GM06990 (cell line): ENCODE results near the gene PIPOX.
"Not testable (repeated sequence)": the region's sequence is repeated elsewhere in the genome, so short reads cannot be mapped to it uniquely, and the experiment has no call there.

ENCODE experiments used
- DNase-seq: peaks from one replicate; pipeline ENCODE4 v3.0.0-alpha.2; 2011; ENCODE audit not compliant: insufficient read length; ENCODE audit errors: extremely low read depth
- H3K27me3 ChIP-seq: replicated peaks from 2 replicates; pipeline ENCODE4 v1.6.0; 2011; ENCODE audit warnings: low read length; ENCODE audit not compliant: control insufficient read depth, insufficient read depth
- H3K36me3 ChIP-seq: 2 replicates; pipeline ENCODE4 v1.5.1; 2011; ENCODE audit warnings: low read length; ENCODE audit not compliant: control insufficient read depth, insufficient read depth
- H3K4me3 ChIP-seq: replicated peaks from 2 replicates; pipeline ENCODE4 v1.5.1; 2011; ENCODE audit warnings: low read depth, mild to moderate bottlenecking, control low read depth, low read length
- CTCF ChIP-seq: IDR thresholded peaks from 2 replicates; pipeline ENCODE4 v1.5.1; 2011; ENCODE audit warnings: low read length, control low read depth, mild to moderate bottlenecking, inconsistent platforms; ENCODE audit not compliant: insufficient read depth, poor library complexity, severe bottlenecking

PIPOX gene

GRCh38 chr17:29080965-29081364 is 38.0 kb downstream of the PIPOX start:
- Histone ChIP-seq H3K36me3 (peaks cover 11% of the 10 kb centered on the region), H3K27me3 (no peaks in the 10 kb centered on the region), H3K4me3 (no peak overlapping the region)
- no peak for DNase-seq
- no peak for TF ChIP-seq CTCF

- no peak overlapping the region for H3K4me3 ChIP-seq
- no peak for DNase-seq
- peaks cover 15% of the 10 kb centered on the region for H3K36me3 ChIP-seq
- H3K27me3 ChIP-seq: no peaks in the 10 kb centered on the region
- TF ChIP-seq CTCF: no peak
Observed at GRCh38 chr17:29084541-29085146, 41.7 kb downstream of the PIPOX start.

- Histone ChIP-seq H3K4me3 (no peak overlapping the region), H3K27me3 (no peaks in the 10 kb centered on the region), H3K36me3 (peaks cover 18% of the 10 kb centered on the region)
- no peak for DNase-seq
- no peak for TF ChIP-seq CTCF
Observed at GRCh38 chr17:29085223-29085622, 42.3 kb downstream of the PIPOX start.

- H3K36me3 ChIP-seq: peaks cover 25% of the 10 kb centered on the region
- no peaks in the 10 kb centered on the region for H3K27me3 ChIP-seq
- no peak for DNase-seq
- H3K4me3 ChIP-seq: no peak overlapping the region
- TF ChIP-seq CTCF: no peak
Observed at GRCh38 chr17:29086628-29087332, 43.8 kb downstream of the PIPOX start.

- H3K27me3 ChIP-seq, DNase-seq, H3K4me3 ChIP-seq: not testable (repeated sequence)
- peaks cover 29% of the 10 kb centered on the region for H3K36me3 ChIP-seq
Observed at GRCh38 chr17:29088782-29089181, 45.8 kb downstream of the PIPOX start.

GRCh38 chr17:29089601-29090044 is 46.7 kb downstream of the PIPOX start:
- no peak for DNase-seq
- Histone ChIP-seq H3K36me3 (peaks cover 33% of the 10 kb centered on the region), H3K27me3 (no peaks in the 10 kb centered on the region), H3K4me3 (no peak overlapping the region)
- no peak for TF ChIP-seq CTCF
